M059J (cell line): ENCODE measurements around the gene TRPT1. TPM values are rescaled to one million over a fixed set of nuclear protein-coding genes. Genes with fewer than 3 reads are reported as not detected.

Experiments used
- DNase-seq: peaks from one replicate; pipeline ENCODE4 v3.0.0-alpha.2; 2012; ENCODE audit warnings: low read depth
- total RNA-seq: library from RNA; depleted of rRNA; stranded (reverse); fragments of >200 nt; shearing (Covaris generic); gene quantifications from 2 replicates; pipeline ENCODE4 v1.2.3, GENCODE V29; 2014; rRNA removed

Gene TRPT1
- 55.9 and 59.8 TPM in 2 replicates for total RNA-seq

GRCh38 chr11:64225608-64226506 lies at the start of gene TRPT1, which contains the start of gene NUDT22:
Gene TRPT1, minus strand, starts transcription at chr11:64226186. Its CDS starts 326 bp downstream, at chr11:64225860.
Gene NUDT22, plus strand, starts transcription at chr11:64226274. Its CDS starts 379 bp downstream, at chr11:64226653.
- peak; percentile 80 for DNase-seq

- no peak for DNase-seq
These were observed 49.2 kb upstream of the TRPT1 start for GRCh38 chr11:64275031-64275800.

GRCh38 chr11:64269540-64270220 lies 43.7 kb upstream of the TRPT1 start:
- DNase-seq = peak; percentile 100

GRCh38 chr11:64268893-64269539 lies 43.0 kb upstream of the TRPT1 start:
- DNase-seq = no peak

GRCh38 chr11:64268025-64268892 lies 42.3 kb upstream of the TRPT1 start:
- peak; percentile 90 for DNase-seq

GRCh38 chr11:64267207-64267945 lies 41.4 kb upstream of the TRPT1 start:
- DNase-seq = no peak

GRCh38 chr11:64266339-64266738 lies 40.4 kb upstream of the TRPT1 start:
- DNase-seq = peak; percentile 69

GRCh38 chr11:64265176-64266160 lies 39.5 kb upstream of the TRPT1 start:
- no peak for DNase-seq

GRCh38 chr11:64264371-64264852 lies 38.4 kb upstream of the TRPT1 start:
- no peak for DNase-seq

- no peak for DNase-seq
These were observed 37.9 kb upstream of the TRPT1 start for GRCh38 chr11:64263947-64264317.

GRCh38 chr11:64263021-64263946 lies 37.3 kb upstream of the TRPT1 start:
- peak; percentile 87 for DNase-seq

- DNase-seq = no peak
These were observed 36.5 kb upstream of the TRPT1 start for GRCh38 chr11:64262271-64263002.

GRCh38 chr11:64261556-64262080 lies 35.6 kb upstream of the TRPT1 start:
- DNase-seq = no peak

- DNase-seq = no peak
These were observed 34.2 kb upstream of the TRPT1 start for GRCh38 chr11:64260147-64260708.

- no peak for DNase-seq
These were observed 33.6 kb upstream of the TRPT1 start for GRCh38 chr11:64259533-64260067.
